H1 (cell line): Measurements from ENCODE around the gene TRIM32. TPM values are rescaled to one million over a fixed set of nuclear protein-coding genes. Genes with fewer than 3 reads are reported as not detected.

ENCODE experiments used
- CHD2 ChIP-seq: IDR thresholded peaks from 2 replicates; pipeline ENCODE4 v1.6.1; 2012; ENCODE audit warnings: low read length, improper control_type of control experiment
- HDAC2 ChIP-seq, 2 experiments: fragments of 300-600 bp in 1 of 2; sonication (generic) in 1 of 2; IDR thresholded peaks; 2 replicates each; pipeline ENCODE4 v1.6.1; 2011 to 2012; ENCODE audit warnings: low read depth in 2 of 2, low read length in 2 of 2, mild to moderate bottlenecking in 2 of 2, moderate library complexity in 2 of 2, borderline replicate concordance in 1 of 2, inconsistent platforms in 1 of 2
- SAP30 ChIP-seq: fragments of 300-600 bp; sonication (generic); IDR thresholded peaks from 2 replicates; pipeline ENCODE4 v1.7.1; 2012; ENCODE audit warnings: low read length, moderate library complexity, mild to moderate bottlenecking, inconsistent platforms; ENCODE audit not compliant: insufficient read depth, insufficient replicate concordance
- SP2 ChIP-seq: IDR thresholded peaks from 2 replicates; pipeline ENCODE4 v1.6.1; 2012; ENCODE audit warnings: mild to moderate bottlenecking, low read length, inconsistent platforms
- USF2 ChIP-seq: IDR thresholded peaks from 2 replicates; pipeline ENCODE4 v1.6.1; 2011; ENCODE audit warnings: low read length, improper control_type of control experiment
- ZNF274 ChIP-seq: IDR thresholded peaks from 2 replicates; pipeline ENCODE4 v1.7.0; 2012; ENCODE audit warnings: low read length, borderline replicate concordance; ENCODE audit errors: extremely low read depth
- polyA plus RNA-seq, 7 experiments: library from polyadenylated mRNA; depleted of rRNA in 3 of 7; stranded (reverse) in 5 of 7; unstranded in 2 of 7; fragments of >200 nt in 5 of 7; fragments of 200-250 nt in 2 of 7; gene quantifications; 1 replicate in 5 of 7; 2 replicates in 1 of 7; 4 replicates in 1 of 7; pipeline versions ENCODE4 v1.2.1 to v1.2.3, GENCODE V29; 2011 to 2013; ENCODE audit warnings: missing spikeins in 2 of 7, mixed read lengths in 2 of 7
- total RNA-seq: library from RNA; stranded (reverse); fragmentation: NEBNext Ultra II Directional; extraction: Animal tissue kit (Norgen Biotek cat#: 25700); gene quantifications from 2 replicates; pipeline ENCODE4 v1.2.1, GENCODE V29; 2021

Gene TRIM32
- total and polyA plus RNA-seq, 2 of the 8 experiments (the other 6 are each of a cell fraction or from before 2014, with no cell fraction given) = 10.5 to 17.3 TPM

- TF ChIP-seq USF2 = no peak
- no peak for TF ChIP-seq HDAC2 (IDR thresholded peaks at IDR 0.05; ENCODE audit: borderline replicate concordance in 1 of 2, low read depth in 2 of 2, low read length in 2 of 2)
- TF ChIP-seq CHD2 = no peak
- no peak for TF ChIP-seq ZNF274
- no peak for TF ChIP-seq SAP30
- TF ChIP-seq SP2 = no peak
Observed at GRCh38 chr9:116658265-116658664, 28.8 kb upstream of the TRIM32 start (continued).
